ENCODE measurements around the gene RHOC. TPM values are rescaled to one million over a fixed set of nuclear protein-coding genes. Genes with fewer than 3 reads are reported as not detected.
"Not testable (repeated sequence)": the region's sequence is repeated elsewhere in the genome, so short reads cannot be mapped to it uniquely, and the experiment has no call there.

Gene RHOC
- total RNA-seq, 1 experiment from 2014 or later = 68.9 TPM

DNA sequence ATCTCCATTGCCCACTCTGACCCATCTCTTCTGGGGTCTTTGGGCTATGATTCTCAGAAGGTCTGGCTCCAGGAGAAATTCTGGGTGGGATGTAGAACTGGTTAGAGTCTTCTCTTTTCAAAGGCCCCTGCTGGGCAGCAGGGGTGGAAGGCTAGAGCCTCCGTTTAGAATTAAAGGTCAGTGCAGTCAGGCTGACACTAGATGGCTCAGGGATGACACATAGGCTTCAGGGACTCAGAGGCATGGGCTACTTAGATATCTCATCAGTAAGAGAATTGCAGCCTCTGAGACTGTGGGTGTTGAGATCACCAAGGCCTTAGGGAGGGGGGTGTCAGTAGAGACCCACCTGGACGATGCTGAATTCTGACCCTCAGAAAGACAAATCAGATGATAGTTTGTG lies 20.8 kb upstream of the RHOC start:
- CTCF ChIA-PET = interaction anchor here (1.4 kb wide), 3 partner anchors 8 to 17 kb away, joined by 3 to 6 read pairs (median 3); partner anchors contain the start of gene PPM1J
- Mint-ChIP-seq H3K4me3 (no peak overlapping the region), H3K4me1 (peaks cover 10% of the 10 kb centered on the region), H3K27me3 (ENCODE audit: low read depth) (peaks cover 30% of the 10 kb centered on the region), H3K9me3 (peaks cover 5% of the 10 kb centered on the region), H3K27ac (no peak overlapping the region), H3K36me3 (0 out of 2 replicates have a peak, but pooled peaks cover 3% of the 10 kb centered on the region)
- no peak for TF ChIP-seq HMGA2 (CRISPR knock-in tag; IDR thresholded peaks at IDR 0.05)
- no peak for TF ChIP-seq ETV6 (CRISPR knock-in tag; IDR thresholded peaks at IDR 0.05)
- no peak for TF ChIP-seq SP1 (CRISPR knock-in tag; conservative IDR thresholded peaks at IDR 0.05)
- TF ChIP-seq TP53 (CRISPR knock-in tag; IDR thresholded peaks at IDR 0.05) = no peak
- no peak for TF ChIP-seq TEAD1 (CRISPR knock-in tag; IDR thresholded peaks at IDR 0.05)
- TF ChIP-seq, protein P1, sequence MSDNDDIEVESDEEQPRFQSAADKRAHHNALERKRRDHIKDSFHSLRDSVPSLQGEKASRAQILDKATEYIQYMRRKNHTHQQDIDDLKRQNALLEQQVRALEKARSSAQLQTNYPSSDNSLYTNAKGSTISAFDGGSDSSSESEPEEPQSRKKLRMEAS (CRISPR knock-in tag; IDR thresholded peaks at IDR 0.05) = no peak
- DNase-seq (ENCODE audit: low spot score) (no peak), ATAC-seq (peak; percentile 18; the same call in 1 of the 2 replicates)
- POLR2A ChIA-PET = no interaction called here

DNA sequence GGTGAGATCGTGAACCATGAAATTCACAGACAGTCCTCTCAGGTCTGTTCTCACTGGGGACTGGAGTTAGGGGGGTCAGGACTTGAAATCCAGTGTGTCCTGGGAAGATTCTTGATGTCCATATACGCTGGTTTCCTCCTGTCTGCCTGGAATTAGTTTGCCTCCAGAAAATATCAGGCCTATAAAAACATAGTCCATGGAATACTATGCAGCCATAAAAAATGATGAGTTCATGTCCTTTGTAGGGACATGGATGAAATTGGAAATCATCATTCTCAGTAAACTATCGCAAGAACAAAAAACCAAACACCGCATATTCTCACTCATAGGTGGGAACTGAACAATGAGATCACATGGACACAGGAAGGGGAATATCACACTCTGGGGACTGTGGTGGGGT lies 17.3 kb upstream of the RHOC start:
- CTCF ChIA-PET = interaction anchor here (2.0 to 12.5 kb wide), 2 partner anchors 18 to 79 kb away, joined by 5 to 373 read pairs; no protein-coding TSS in a partner anchor
- H3K4me1 Mint-ChIP-seq = peaks cover 19% of the 10 kb centered on the region
- H3K36me3 Mint-ChIP-seq; H3K27ac Mint-ChIP-seq; H3K4me3 Mint-ChIP-seq; H3K9me3 Mint-ChIP-seq; POLR2A ChIA-PET; DNase-seq (ENCODE audit: low spot score); ATAC-seq: not testable (repeated sequence)
- peaks cover 57% of the 10 kb centered on the region for H3K27me3 Mint-ChIP-seq (ENCODE audit: low read depth)

DNA sequence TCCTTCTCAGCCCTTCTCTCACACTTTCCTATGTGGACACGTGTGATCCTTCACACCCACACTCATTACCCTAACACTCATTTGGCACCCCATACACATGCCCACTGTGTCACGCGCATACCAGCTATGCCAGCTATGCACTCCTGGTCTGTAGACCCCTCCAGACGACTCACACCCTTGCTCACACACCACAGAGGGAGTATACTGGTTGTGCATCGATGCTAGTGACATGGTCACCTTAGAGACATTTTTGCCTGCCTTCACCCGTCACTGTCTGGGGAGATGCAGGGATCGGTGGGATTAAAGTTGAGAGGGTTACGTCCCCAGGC lies 16.5 kb upstream of the RHOC start:
- Mint-ChIP-seq H3K4me1 (peaks cover 18% of the 10 kb centered on the region), H3K4me3 (peak overlapping the region; percentile 67), H3K36me3 (no peaks in the 10 kb centered on the region), H3K27ac (no peak overlapping the region), H3K27me3 (ENCODE audit: low read depth) (peaks cover 57% of the 10 kb centered on the region), H3K9me3 (peaks cover 5% of the 10 kb centered on the region)
- DNase-seq (ENCODE audit: low spot score) = no peak
- ChIA-PET CTCF (interaction anchor here (1.1 to 12.5 kb wide), 5 partner anchors 9 to 319 kb away, joined by 3 to 373 read pairs (median 5); partner anchors contain the start of gene PPM1J), POLR2A (interaction anchor here (0.9 to 1.4 kb wide), 2 partner anchors 80 to 483 kb away, joined by 3 read pairs; no protein-coding TSS in a partner anchor)
- TF ChIP-seq, protein P2, sequence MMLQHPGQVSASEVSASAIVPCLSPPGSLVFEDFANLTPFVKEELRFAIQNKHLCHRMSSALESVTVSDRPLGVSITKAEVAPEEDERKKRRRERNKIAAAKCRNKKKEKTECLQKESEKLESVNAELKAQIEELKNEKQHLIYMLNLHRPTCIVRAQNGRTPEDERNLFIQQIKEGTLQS (CRISPR knock-in tag; conservative IDR thresholded peaks at IDR 0.05) = no peak
- TF ChIP-seq ZNF396 (CRISPR knock-in tag; IDR thresholded peaks at IDR 0.05; ENCODE audit: borderline replicate concordance) = no peak
- no peak for TF ChIP-seq NR1H2 (CRISPR knock-in tag; IDR thresholded peaks at IDR 0.05)
- no peak for TF ChIP-seq TEAD1 (CRISPR knock-in tag; IDR thresholded peaks at IDR 0.05)
- TF ChIP-seq, protein P3, sequence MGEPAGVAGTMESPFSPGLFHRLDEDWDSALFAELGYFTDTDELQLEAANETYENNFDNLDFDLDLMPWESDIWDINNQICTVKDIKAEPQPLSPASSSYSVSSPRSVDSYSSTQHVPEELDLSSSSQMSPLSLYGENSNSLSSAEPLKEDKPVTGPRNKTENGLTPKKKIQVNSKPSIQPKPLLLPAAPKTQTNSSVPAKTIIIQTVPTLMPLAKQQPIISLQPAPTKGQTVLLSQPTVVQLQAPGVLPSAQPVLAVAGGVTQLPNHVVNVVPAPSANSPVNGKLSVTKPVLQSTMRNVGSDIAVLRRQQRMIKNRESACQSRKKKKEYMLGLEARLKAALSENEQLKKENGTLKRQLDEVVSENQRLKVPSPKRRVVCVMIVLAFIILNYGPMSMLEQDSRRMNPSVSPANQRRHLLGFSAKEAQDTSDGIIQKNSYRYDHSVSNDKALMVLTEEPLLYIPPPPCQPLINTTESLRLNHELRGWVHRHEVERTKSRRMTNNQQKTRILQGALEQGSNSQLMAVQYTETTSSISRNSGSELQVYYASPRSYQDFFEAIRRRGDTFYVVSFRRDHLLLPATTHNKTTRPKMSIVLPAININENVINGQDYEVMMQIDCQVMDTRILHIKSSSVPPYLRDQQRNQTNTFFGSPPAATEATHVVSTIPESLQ (CRISPR knock-in tag; IDR thresholded peaks at IDR 0.05) = no peak
- no peak for TF ChIP-seq GTF2I (CRISPR knock-in tag; conservative IDR thresholded peaks at IDR 0.05)
- TF ChIP-seq, protein P4, sequence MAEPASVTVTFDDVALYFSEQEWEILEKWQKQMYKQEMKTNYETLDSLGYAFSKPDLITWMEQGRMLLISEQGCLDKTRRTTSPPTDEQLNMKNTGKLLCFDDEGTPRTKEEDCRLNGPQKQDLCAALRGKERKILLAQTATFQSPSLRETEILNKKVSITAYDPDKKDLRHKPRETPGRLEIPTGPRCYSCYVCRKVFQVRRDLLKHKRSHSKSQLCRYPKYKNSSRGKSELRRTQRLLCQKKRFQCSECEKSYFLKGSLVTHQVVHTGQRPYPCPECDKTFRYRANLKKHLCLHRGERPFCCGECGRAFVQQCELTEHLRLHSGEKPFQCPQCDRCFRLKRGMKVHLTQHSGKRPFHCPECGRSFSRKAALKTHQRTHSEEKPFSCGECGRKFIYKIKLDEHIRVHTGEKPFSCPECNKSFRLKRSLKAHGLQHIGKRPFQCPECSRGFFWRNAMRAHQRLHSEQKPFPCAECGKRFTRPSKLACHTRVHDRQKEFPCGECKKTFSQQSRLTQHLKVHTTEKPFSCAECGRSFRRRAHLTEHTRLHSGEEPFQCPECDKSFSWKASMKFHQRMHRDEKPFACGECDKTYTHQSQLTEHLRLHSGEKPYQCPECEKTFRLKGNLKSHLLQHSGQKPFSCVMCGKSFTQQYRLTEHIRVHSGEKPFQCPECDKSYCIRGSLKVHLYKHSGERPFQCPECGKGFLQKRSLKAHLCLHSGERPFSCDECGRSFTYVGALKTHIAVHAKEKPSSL (CRISPR knock-in tag; conservative IDR thresholded peaks at IDR 0.05) = no peak
- TF ChIP-seq ZBTB21 (CRISPR knock-in tag; IDR thresholded peaks at IDR 0.05; ENCODE audit: borderline replicate concordance) = no peak
- no peak for TF ChIP-seq NFYB (CRISPR knock-in tag; conservative IDR thresholded peaks at IDR 0.05; ENCODE audit: low read depth)
- no peak for TF ChIP-seq ZNF423 (CRISPR knock-in tag; IDR thresholded peaks at IDR 0.05)
- TF ChIP-seq SMAD4 (CRISPR knock-in tag; IDR thresholded peaks at IDR 0.05) = no peak
- TF ChIP-seq, protein P5, sequence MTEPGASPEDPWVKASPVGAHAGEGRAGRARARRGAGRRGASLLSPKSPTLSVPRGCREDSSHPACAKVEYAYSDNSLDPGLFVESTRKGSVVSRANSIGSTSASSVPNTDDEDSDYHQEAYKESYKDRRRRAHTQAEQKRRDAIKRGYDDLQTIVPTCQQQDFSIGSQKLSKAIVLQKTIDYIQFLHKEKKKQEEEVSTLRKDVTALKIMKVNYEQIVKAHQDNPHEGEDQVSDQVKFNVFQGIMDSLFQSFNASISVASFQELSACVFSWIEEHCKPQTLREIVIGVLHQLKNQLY (CRISPR knock-in tag; IDR thresholded peaks at IDR 0.05) = no peak
- TF ChIP-seq CREM (CRISPR knock-in tag; IDR thresholded peaks at IDR 0.05) = no peak
- TF ChIP-seq, protein P6, sequence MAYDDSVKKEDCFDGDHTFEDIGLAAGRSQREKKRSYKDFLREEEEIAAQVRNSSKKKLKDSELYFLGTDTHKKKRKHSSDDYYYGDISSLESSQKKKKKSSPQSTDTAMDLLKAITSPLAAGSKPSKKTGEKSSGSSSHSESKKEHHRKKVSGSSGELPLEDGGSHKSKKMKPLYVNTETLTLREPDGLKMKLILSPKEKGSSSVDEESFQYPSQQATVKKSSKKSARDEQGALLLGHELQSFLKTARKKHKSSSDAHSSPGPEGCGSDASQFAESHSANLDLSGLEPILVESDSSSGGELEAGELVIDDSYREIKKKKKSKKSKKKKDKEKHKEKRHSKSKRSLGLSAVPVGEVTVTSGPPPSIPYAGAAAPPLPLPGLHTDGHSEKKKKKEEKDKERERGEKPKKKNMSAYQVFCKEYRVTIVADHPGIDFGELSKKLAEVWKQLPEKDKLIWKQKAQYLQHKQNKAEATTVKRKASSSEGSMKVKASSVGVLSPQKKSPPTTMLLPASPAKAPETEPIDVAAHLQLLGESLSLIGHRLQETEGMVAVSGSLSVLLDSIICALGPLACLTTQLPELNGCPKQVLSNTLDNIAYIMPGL (CRISPR knock-in tag; IDR thresholded peaks at IDR 0.05) = no peak
- no peak for TF ChIP-seq ZNF121 (CRISPR knock-in tag; IDR thresholded peaks at IDR 0.05)
- ATAC-seq = no peak
